ENCODE data around the gene KRTAP10-5.

DNA sequence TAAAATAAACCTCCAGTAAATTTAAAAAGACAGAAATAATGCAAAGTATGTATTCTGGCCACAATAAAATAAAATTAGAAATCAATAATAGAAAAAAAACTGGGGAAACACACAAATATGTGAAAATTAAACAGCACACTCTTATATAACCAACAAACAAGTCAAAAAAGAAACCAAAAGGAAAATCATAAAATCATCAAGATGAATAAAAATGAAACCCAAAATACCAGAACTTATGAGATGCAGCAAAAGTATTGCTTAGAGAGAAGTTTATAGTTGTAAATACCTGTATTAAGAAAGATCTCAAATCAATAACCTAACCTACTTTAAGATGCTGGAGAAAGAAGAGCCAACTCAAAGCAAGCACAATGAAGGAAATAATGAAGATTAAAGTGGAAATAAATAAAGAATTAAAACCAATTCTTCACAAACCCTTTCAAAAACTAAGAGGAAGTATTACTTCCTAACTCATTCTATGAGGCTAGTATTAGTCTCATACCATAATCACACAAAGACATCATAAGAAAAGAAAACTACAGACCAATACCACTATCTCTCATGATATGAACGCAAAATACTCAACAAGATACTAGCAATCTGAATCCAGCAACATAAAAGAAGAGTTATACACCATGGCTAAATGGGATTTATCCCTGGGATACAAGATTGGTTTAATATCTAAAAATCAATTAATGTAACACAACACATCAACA is 15.4 kb downstream of the KRTAP10-5 start:
- TF ChIP-seq, protein P1, sequence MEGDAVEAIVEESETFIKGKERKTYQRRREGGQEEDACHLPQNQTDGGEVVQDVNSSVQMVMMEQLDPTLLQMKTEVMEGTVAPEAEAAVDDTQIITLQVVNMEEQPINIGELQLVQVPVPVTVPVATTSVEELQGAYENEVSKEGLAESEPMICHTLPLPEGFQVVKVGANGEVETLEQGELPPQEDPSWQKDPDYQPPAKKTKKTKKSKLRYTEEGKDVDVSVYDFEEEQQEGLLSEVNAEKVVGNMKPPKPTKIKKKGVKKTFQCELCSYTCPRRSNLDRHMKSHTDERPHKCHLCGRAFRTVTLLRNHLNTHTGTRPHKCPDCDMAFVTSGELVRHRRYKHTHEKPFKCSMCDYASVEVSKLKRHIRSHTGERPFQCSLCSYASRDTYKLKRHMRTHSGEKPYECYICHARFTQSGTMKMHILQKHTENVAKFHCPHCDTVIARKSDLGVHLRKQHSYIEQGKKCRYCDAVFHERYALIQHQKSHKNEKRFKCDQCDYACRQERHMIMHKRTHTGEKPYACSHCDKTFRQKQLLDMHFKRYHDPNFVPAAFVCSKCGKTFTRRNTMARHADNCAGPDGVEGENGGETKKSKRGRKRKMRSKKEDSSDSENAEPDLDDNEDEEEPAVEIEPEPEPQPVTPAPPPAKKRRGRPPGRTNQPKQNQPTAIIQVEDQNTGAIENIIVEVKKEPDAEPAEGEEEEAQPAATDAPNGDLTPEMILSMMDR (IDR thresholded peaks at IDR 0.05 in 2 of 3, conservative IDR thresholded peaks at IDR 0.05 in 1 of 3; ENCODE audit: borderline replicate concordance in 1 of 3, insufficient read depth in 1 of 3, low read depth in 2 of 3, low read length in 2 of 3) = no peak
- TF ChIP-seq POLR2A (IDR thresholded peaks at IDR 0.05; ENCODE audit: borderline replicate concordance, extremely low read depth, insufficient read depth, insufficient read length) (no peak), EZH2phosphoT487 (IDR thresholded peaks at IDR 0.05; ENCODE audit: borderline replicate concordance) (no peak), EZH2 (IDR thresholded peaks at IDR 0.05) (no peak), POLR2AphosphoS5 (IDR thresholded peaks at IDR 0.05; ENCODE audit: low read depth, low read length) (no peak), SIN3A (IDR thresholded peaks at IDR 0.05; ENCODE audit: low read depth) (no peak), TCF7L2 (IDR thresholded peaks at IDR 0.05; ENCODE audit: borderline replicate concordance, extremely low read depth, insufficient read depth, insufficient read length) (no peak), RAD21 (IDR thresholded peaks at IDR 0.05; ENCODE audit: low read depth) (no peak)
- TF ChIP-seq, protein P2, sequence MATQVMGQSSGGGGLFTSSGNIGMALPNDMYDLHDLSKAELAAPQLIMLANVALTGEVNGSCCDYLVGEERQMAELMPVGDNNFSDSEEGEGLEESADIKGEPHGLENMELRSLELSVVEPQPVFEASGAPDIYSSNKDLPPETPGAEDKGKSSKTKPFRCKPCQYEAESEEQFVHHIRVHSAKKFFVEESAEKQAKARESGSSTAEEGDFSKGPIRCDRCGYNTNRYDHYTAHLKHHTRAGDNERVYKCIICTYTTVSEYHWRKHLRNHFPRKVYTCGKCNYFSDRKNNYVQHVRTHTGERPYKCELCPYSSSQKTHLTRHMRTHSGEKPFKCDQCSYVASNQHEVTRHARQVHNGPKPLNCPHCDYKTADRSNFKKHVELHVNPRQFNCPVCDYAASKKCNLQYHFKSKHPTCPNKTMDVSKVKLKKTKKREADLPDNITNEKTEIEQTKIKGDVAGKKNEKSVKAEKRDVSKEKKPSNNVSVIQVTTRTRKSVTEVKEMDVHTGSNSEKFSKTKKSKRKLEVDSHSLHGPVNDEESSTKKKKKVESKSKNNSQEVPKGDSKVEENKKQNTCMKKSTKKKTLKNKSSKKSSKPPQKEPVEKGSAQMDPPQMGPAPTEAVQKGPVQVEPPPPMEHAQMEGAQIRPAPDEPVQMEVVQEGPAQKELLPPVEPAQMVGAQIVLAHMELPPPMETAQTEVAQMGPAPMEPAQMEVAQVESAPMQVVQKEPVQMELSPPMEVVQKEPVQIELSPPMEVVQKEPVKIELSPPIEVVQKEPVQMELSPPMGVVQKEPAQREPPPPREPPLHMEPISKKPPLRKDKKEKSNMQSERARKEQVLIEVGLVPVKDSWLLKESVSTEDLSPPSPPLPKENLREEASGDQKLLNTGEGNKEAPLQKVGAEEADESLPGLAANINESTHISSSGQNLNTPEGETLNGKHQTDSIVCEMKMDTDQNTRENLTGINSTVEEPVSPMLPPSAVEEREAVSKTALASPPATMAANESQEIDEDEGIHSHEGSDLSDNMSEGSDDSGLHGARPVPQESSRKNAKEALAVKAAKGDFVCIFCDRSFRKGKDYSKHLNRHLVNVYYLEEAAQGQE (IDR thresholded peaks at IDR 0.05; ENCODE audit: low read depth) = no peak
- TF ChIP-seq, protein P3, sequence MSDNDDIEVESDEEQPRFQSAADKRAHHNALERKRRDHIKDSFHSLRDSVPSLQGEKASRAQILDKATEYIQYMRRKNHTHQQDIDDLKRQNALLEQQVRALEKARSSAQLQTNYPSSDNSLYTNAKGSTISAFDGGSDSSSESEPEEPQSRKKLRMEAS (IDR thresholded peaks at IDR 0.05) = no peak
